RKO (cell line): ENCODE results near the gene LSM8.
"Not testable (repeated sequence)": the region's sequence is repeated elsewhere in the genome, so short reads cannot be mapped to it uniquely, and the experiment has no call there.

Experiments
- DNase-seq: peaks from one replicate; pipeline ENCODE4 v3.0.0-alpha.2; 2016; ENCODE audit warnings: low spot score

The LSM8 gene

GRCh38 chr7:118183786-118184564 lies at the start of gene LSM8:
LSM8 (plus strand) TSS chr7:118184164; CDS start chr7:118184224, 60 bp downstream.
- DNase-seq, result peak; percentile 99

GRCh38 chr7:118134420-118134819 lies 49.5 kb upstream of the LSM8 start:
- not testable (repeated sequence) for DNase-seq

- no peak for DNase-seq
Observed at GRCh38 chr7:118140468-118140867, 43.5 kb upstream of the LSM8 start.

GRCh38 chr7:118142012-118142411 lies 42.0 kb upstream of the LSM8 start:
- no peak for DNase-seq

GRCh38 chr7:118148930-118149329 lies 35.0 kb upstream of the LSM8 start:
- peak; percentile 6 for DNase-seq

- DNase-seq, result no peak
Observed at GRCh38 chr7:118149394-118149793, 34.6 kb upstream of the LSM8 start.

- DNase-seq, result no peak
Observed at GRCh38 chr7:118151671-118152070, 32.3 kb upstream of the LSM8 start.

- DNase-seq, result no peak
Observed at GRCh38 chr7:118152149-118152548, 31.8 kb upstream of the LSM8 start.

GRCh38 chr7:118152654-118153053 lies 31.3 kb upstream of the LSM8 start:
- DNase-seq, result no peak

- DNase-seq, result peak; percentile 66
Observed at GRCh38 chr7:118153551-118154177, 30.3 kb upstream of the LSM8 start.

GRCh38 chr7:118158766-118159165 lies 25.2 kb upstream of the LSM8 start:
- DNase-seq, result no peak

- DNase-seq, result peak; percentile 39
Observed at GRCh38 chr7:118169146-118169545, 14.8 kb upstream of the LSM8 start.

- no peak for DNase-seq
Observed at GRCh38 chr7:118175740-118176139, 8.2 kb upstream of the LSM8 start.

GRCh38 chr7:118179191-118179590 lies 4.8 kb upstream of the LSM8 start:
- no peak for DNase-seq

- peak; percentile 47 for DNase-seq
Observed at GRCh38 chr7:118182593-118183427, 1.2 kb upstream of the LSM8 start.

GRCh38 chr7:118183428-118183785 lies 557 bp upstream of the LSM8 start:
- no peak for DNase-seq

- DNase-seq, result peak; percentile 53
Observed at GRCh38 chr7:118184565-118184940, 589 bp downstream of the LSM8 start.

GRCh38 chr7:118185163-118185860 lies 1.3 kb downstream of the LSM8 start:
- peak; percentile 63 for DNase-seq

- peak; percentile 78 for DNase-seq
Observed at GRCh38 chr7:118186501-118186900, 2.5 kb downstream of the LSM8 start.

- DNase-seq, result no peak
Observed at GRCh38 chr7:118194571-118194970, 10.6 kb downstream of the LSM8 start.

- DNase-seq, result peak; percentile 82
Observed at GRCh38 chr7:118195837-118196474, 12.0 kb downstream of the LSM8 start.

GRCh38 chr7:118202061-118202460 lies 18.1 kb downstream of the LSM8 start:
- no peak for DNase-seq
